Measurements from ENCODE around the gene SERTAD1.

Gene SERTAD1

GRCh38 chr19:40449506-40449905, 23.7 kb upstream of the SERTAD1 start:
- no peaks in the 10 kb centered on the region for H3K9me3 ChIP-seq
- H3K27me3 ChIP-seq: no peaks in the 10 kb centered on the region
- H3K36me3 ChIP-seq: peaks cover 18 to 69% (median 33%) of the 10 kb centered on the region in 3 donors
- no peak overlapping the region for H3K4me3 ChIP-seq
- intact Hi-C loops (cut with DNase I; ENCODE audit: low total_unique reads): loop anchor here (10.0 kb wide), 1 partner anchor 145 kb away; no protein-coding TSS in a partner anchor
- no peak for DNase-seq
- H3K4me1 ChIP-seq: peaks cover 0 to 5% (median 2%) of the 10 kb centered on the region in 4 donors
- H3K27ac ChIP-seq: no peak overlapping the region
- TF ChIP-seq CTCF (IDR thresholded peaks at IDR 0.05): no peak

DNA sequence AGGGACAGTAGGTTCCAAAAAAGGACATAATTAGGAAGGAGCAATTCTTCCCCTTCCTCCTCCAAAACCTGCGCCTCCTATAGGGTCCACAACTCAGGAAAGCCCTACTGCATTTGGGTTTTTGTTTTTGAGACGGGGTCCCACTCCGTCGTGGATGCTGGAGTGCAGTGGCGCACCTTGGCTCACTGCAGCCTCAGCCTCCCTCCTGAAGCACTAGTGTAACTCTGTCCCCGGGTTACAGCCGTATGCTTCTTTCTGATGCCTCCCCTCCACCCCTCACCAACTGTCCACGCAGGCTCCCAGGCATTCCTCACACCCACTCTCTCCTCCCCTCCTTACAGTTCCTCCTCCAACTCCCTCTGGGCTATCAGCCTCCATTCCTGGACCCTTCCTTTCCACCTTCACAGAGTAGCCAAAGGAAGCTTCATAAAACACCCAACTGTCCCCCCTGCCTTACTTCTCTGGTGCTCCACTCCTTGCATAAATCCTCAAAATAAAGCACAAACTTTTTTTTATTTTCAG, 20.5 kb upstream of the SERTAD1 start:
- TF ChIP-seq CTCF (IDR thresholded peaks at IDR 0.05): no peak
- no peak for DNase-seq
- H3K4me3 ChIP-seq: no peak overlapping the region
- H3K27me3 ChIP-seq: no peaks in the 10 kb centered on the region
- H3K9me3 ChIP-seq: no peaks in the 10 kb centered on the region
- peaks cover 27 to 62% (median 40%) of the 10 kb centered on the region in 3 donors for H3K36me3 ChIP-seq
- intact Hi-C loops (cut with DNase I; ENCODE audit: low total_unique reads): loop anchor here (2.0 to 10.0 kb wide), 2 partner anchors 28 to 142 kb away; no protein-coding TSS in a partner anchor
- no peak overlapping the region for H3K27ac ChIP-seq
- peaks cover 0 to 20% (median 17%) of the 10 kb centered on the region in 4 donors for H3K4me1 ChIP-seq

- Histone ChIP-seq H3K9me3 (no peaks in the 10 kb centered on the region), H3K27me3 (no peaks in the 10 kb centered on the region), H3K4me3 (no peak overlapping the region), H3K4me1 (peaks cover 0 to 25% (median 21%) of the 10 kb centered on the region in 4 donors), H3K27ac (no peak overlapping the region), H3K36me3 (peaks cover 32 to 62% (median 40%) of the 10 kb centered on the region in 3 donors)
- no peak for DNase-seq
- no peak for TF ChIP-seq CTCF (IDR thresholded peaks at IDR 0.05)
- intact Hi-C loops (cut with DNase I; ENCODE audit: low total_unique reads): loop anchor here (2.0 to 10.0 kb wide), 2 partner anchors 27 to 141 kb away; no protein-coding TSS in a partner anchor
These were observed 20.0 kb upstream of the SERTAD1 start for GRCh38 chr19:40445780-40446262.

DNA sequence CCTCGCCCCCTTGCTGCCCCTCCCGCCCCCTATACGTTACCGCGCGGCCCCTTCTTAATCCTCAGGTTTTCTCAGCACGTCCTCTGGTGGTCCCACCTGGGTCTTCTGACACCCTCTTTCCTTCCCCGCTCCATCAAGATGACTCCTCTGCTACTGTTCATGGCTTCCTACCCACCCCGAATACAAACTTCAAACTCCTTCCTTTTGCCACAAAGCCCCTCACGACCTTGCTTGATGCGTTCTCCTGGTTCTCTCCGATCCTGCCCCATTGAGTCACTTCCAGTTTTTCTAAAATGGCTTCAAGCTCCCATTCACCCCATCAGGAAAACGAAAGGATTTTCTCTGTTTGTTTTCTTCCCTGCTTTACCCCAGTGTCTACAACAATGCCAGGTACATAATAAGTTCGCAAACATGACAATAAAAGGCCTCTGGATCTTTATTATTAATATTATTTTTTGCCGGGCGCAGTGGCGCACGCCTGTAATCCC, 19.1 kb upstream of the SERTAD1 start:
- DNase-seq: no peak
- Histone ChIP-seq H3K36me3 (peaks cover 40 to 63% (median 47%) of the 10 kb centered on the region in 3 donors), H3K4me3 (peak overlapping the region; percentile 94 to 95), H3K27me3 (no peaks in the 10 kb centered on the region), H3K27ac (peak overlapping the region; percentile 97 to 98), H3K4me1 (peaks cover 0 to 33% (median 24%) of the 10 kb centered on the region in 4 donors), H3K9me3 (no peaks in the 10 kb centered on the region)
- intact Hi-C loops (cut with DNase I; ENCODE audit: low total_unique reads): loop anchor here (10.0 kb wide), 1 partner anchor 140 kb away; no protein-coding TSS in a partner anchor
- TF ChIP-seq CTCF (IDR thresholded peaks at IDR 0.05): peak in 1 of 2 experiments; percentile 12

DNA sequence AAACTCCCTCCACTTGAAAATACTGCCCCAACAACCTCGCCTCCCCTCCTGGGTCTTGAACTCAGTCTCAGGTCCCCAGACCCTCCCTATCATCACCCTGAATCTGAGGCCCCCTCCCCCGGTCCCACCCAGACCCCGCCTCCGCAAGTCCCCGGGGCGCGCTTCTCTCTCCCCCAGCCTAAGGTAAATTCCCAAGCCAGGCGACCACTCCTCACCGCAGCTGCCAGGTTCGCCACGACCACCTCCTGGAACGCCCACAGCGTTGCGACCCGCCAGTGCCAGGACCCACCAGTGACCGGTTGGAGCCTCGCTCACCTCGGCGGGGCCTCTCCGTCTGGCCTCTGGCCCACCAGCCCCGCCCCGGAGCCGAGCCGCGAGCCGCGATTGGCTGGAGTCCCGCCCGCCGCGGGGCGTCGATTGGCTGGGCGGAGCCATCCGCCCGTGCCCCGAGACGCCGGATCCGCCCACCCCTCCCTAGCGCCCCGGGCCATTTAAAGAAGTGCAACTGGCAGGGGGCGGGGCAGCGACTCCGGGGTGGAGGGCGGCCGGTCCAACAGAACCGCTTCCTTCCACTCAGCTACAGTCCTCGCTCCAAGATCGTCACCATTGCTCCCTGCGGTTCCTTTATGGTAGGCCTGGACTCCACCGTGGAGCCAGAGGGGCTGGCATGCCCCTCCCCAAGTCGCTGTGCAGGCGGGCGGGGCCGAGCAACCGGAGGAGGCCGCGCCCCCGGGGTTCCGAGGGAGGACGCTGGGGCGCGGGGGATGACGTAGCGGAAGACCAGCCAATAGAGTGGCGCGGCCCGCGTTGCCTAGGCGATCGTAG, 18.4 kb upstream of the SERTAD1 start, which contains the start of gene SERTAD3:
Gene SERTAD3 (minus strand): TSS at position 336 of the 825 bp plus-strand sequence. CDS start 2,255 bp downstream, outside the sequence.
- peak; percentile 98 to 99 for DNase-seq
- Histone ChIP-seq H3K27ac (peak within 1 kb of the TSS; percentile 97 to 98), H3K27me3 (no peaks in the 10 kb centered on the region), H3K9me3 (no peaks in the 10 kb centered on the region), H3K36me3 (peaks cover 38 to 57% (median 42%) of the 10 kb centered on the region in 3 donors), H3K4me1 (peaks cover 0 to 33% (median 24%) of the 10 kb centered on the region in 4 donors), H3K4me3 (peak within 1 kb of the TSS; percentile 94 to 95)
- intact Hi-C loops (cut with DNase I; ENCODE audit: low total_unique reads): loop anchor here (10.0 kb wide), 1 partner anchor 139 kb away; no protein-coding TSS in a partner anchor
- no peak for TF ChIP-seq CTCF (IDR thresholded peaks at IDR 0.05)

Data from tibial artery (tissue), 4 donors.